Brain microvascular endothelial cell (primary cell): Measurements from ENCODE around the gene HYI.

ENCODE experiments used
- DNase-seq: peaks from one replicate; pipeline ENCODE4 v3.0.0-alpha.2; 2020
- H3K27ac ChIP-seq: fragments of 250-450 bp; sonication (Bioruptor Pico); 2 replicates; pipeline ENCODE4 v1.5.1; 2020; ENCODE audit warnings: mild to moderate bottlenecking, moderate library complexity
- H3K27me3 ChIP-seq: fragments of 250-450 bp; sonication (Bioruptor Pico); replicated peaks from 2 replicates; pipeline ENCODE4 v1.5.1; 2020; ENCODE audit warnings: mild to moderate bottlenecking
- H3K36me3 ChIP-seq: fragments of 250-450 bp; sonication (Bioruptor Pico); replicated peaks from 2 replicates; pipeline ENCODE4 v1.5.1; 2020; ENCODE audit warnings: mild to moderate bottlenecking
- H3K4me3 ChIP-seq: 2 replicates; pipeline ENCODE4 v1.5.1; 2011; ENCODE audit warnings: low read depth, mild to moderate bottlenecking, control low read depth, low read length, moderate library complexity
- in situ Hi-C: cut with HindIII; loops from 2 replicates; pipeline ENCODE4 v1.10.0; 2017; ENCODE audit warnings: low sequenced_read_pairs, low pct_ligation_motif_present
- TF ChIP-seq, protein P1 (sequence below): IDR thresholded peaks from 2 replicates; pipeline ENCODE4 v1.5.1; 2011; ENCODE audit warnings: low read depth, mild to moderate bottlenecking, moderate library complexity, low read length, control low read depth, inconsistent platforms; ENCODE audit errors: missing control alignments

The HYI gene

DNA sequence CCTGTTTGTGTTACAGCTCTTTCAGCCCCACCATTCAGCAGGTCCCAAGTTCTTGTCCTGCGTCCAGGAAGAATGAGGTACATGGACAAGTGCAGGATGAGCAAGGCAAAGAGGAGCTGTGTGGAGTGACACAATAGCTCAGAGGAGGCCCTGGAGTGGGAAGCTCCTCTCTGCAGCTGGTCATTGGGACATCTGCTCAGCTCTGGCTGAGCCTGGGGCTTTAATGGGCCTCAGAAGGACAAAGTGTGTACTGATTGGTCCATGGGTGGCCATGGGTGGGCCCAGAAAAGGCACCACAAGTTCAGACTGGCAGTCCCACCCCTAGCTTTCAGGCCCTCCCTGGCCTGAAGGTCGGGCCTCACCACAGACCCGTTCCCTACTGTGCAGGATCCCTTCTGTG is 14.7 kb upstream of the HYI start:
- TF ChIP-seq, protein P1, sequence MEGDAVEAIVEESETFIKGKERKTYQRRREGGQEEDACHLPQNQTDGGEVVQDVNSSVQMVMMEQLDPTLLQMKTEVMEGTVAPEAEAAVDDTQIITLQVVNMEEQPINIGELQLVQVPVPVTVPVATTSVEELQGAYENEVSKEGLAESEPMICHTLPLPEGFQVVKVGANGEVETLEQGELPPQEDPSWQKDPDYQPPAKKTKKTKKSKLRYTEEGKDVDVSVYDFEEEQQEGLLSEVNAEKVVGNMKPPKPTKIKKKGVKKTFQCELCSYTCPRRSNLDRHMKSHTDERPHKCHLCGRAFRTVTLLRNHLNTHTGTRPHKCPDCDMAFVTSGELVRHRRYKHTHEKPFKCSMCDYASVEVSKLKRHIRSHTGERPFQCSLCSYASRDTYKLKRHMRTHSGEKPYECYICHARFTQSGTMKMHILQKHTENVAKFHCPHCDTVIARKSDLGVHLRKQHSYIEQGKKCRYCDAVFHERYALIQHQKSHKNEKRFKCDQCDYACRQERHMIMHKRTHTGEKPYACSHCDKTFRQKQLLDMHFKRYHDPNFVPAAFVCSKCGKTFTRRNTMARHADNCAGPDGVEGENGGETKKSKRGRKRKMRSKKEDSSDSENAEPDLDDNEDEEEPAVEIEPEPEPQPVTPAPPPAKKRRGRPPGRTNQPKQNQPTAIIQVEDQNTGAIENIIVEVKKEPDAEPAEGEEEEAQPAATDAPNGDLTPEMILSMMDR, result no peak
- in situ Hi-C loops, result no loop called here
- H3K27me3 ChIP-seq, result no peaks in the 10 kb centered on the region
- no peak for DNase-seq
- no peaks in the 10 kb centered on the region for H3K36me3 ChIP-seq
- no peak overlapping the region for H3K4me3 ChIP-seq
- no peak overlapping the region for H3K27ac ChIP-seq

DNA sequence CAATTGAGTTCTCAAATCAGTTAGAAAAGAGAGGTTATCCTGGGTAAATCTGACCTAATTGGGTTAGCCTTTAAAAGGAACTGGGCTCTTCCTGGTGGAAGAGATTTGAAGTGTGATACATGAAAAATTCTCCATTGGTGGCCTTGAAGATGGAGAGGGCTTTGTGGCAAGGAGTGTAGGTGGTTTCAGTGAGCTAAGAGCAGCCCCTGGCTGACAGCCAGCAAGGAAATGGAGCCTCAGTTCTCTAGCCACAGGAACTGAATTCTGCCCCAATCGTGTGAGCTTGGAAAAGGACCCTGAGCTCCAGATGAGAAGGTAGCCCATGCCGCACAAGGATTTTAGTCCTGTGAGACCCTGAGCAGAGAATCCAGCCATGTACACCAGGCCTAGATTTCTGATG is 12.7 kb upstream of the HYI start:
- Histone ChIP-seq H3K4me3 (no peak overlapping the region), H3K36me3 (no peaks in the 10 kb centered on the region), H3K27ac (no peak overlapping the region), H3K27me3 (no peaks in the 10 kb centered on the region)
- TF ChIP-seq, protein P1, result no peak
- DNase-seq, result no peak
- in situ Hi-C loops, result no loop called here

DNA sequence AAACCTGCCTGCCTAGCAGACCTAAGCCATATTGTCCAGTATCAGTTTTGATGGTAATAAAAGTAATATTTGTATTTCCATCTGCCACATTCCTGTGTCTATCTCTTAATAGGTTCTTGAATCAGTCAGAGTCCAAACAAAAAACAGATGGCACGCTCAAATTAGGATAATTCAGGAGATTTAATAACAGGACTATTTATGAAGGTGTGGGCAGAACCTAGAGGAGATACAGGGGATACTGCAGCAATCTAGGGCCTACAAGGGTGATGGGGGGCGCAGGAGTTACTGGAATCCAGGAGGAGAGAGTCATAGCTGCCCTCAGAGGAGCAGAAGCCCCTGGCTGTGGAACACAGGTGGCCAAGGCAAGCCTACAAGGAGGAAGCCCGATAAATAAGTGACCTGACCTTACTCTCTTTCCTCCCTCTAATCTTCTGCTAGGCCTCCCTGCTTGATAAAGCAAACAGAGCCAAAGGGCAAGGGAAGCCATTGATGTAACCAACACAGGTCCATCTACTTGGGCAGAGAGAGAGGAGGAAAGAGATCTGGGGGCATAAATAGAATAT is 11.9 kb upstream of the HYI start:
- H3K27ac ChIP-seq, result no peak overlapping the region
- H3K27me3 ChIP-seq, result no peaks in the 10 kb centered on the region
- TF ChIP-seq, protein P1, result no peak
- in situ Hi-C loops, result no loop called here
- H3K4me3 ChIP-seq, result no peak overlapping the region
- DNase-seq, result no peak
- no peaks in the 10 kb centered on the region for H3K36me3 ChIP-seq

DNA sequence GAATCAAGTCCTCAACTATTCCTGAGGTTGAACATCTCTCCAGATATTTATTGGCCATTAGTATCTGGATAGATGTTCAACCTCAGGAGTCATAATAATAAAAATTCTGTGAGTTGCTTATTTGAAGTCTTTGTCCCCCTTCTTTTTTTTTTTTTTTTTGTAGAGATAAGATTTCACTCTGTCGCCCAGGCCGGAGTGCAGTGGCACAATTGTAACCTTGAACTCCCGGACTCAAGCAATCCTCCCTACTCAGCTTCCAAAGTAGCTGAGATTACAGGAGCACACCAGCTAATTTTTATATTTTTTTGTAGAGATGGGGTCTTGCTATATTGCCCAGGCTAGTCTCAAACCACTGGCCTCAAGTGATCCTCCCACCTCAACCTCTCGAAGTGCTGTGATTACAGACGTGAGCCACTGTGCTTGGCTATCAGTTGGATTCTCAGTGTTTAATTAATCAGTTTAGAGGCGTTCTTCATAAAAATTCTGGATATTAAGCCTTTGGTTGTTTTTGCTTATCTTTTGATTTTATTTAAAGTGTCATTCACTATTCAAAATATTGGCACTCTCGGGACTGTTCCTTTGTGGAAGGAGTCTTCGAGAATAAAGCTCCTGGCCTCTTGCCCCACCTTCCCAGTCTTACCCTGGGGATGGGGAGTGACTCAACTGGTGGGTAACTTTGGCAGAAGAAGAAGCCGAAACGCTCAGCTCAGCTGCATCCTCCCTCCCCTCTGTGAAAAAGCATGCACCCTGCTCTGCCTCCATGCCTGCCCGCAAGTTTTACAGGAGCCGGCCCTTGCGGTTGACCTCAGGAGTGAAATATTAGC is 11.2 kb upstream of the HYI start:
- no peaks in the 10 kb centered on the region for H3K36me3 ChIP-seq
- no peak for DNase-seq
- H3K4me3 ChIP-seq, result no peak overlapping the region
- in situ Hi-C loops, result no loop called here
- H3K27me3 ChIP-seq, result no peaks in the 10 kb centered on the region
- no peak overlapping the region for H3K27ac ChIP-seq
- TF ChIP-seq, protein P1, result no peak

DNA sequence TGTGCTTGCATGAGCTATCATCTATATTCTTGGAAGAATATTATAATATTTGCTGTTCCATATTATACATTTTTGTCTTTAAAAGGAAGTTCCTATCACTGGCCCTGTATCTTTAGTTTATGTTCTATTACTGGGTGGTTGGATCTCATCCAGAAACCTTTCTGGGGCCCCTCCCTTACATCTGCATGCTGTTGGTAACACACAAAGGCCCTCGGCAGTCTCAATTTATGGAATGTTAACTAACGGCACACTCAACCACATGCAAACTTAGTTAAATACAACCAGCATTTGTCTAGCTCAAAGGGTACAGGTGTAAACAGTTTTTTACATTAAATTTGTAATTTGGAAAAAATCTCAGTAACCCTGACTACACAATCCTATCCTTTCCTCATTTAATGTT is 9.7 kb upstream of the HYI start:
- no peaks in the 10 kb centered on the region for H3K27me3 ChIP-seq
- no peak overlapping the region for H3K27ac ChIP-seq
- H3K4me3 ChIP-seq, result no peak overlapping the region
- H3K36me3 ChIP-seq, result no peaks in the 10 kb centered on the region
- no peak for DNase-seq
- in situ Hi-C loops, result no loop called here
- TF ChIP-seq, protein P1, result no peak
